HepG2 (cell line): ENCODE results near the gene ANKLE1. TPM values are rescaled to one million over a fixed set of nuclear protein-coding genes. Genes with fewer than 3 reads are reported as not detected.

Experiments
- ATRX ChIP-seq: sonication (generic); formaldehyde crosslinking; IDR thresholded peaks from 2 replicates; pipeline ENCODE4 v1.4.0; 2020; ENCODE audit warnings: missing genetic modification reagents, borderline replicate concordance
- CREB3 ChIP-seq: sonication (generic); formaldehyde crosslinking; IDR thresholded peaks from 2 replicates; pipeline ENCODE4 v1.5.0; 2020; ENCODE audit warnings: missing genetic modification reagents
- FOXK1 ChIP-seq: sonication (generic); formaldehyde crosslinking; IDR thresholded peaks from 2 replicates; pipeline ENCODE4 v1.4.0; 2020; ENCODE audit warnings: low read depth, missing genetic modification reagents, borderline replicate concordance
- HHEX ChIP-seq: IDR thresholded peaks from 2 replicates; pipeline ENCODE4 v1.6.1; 2016; ENCODE audit warnings: control low read depth
- HNRNPLL ChIP-seq: fragments of 200-400 bp; formaldehyde crosslinking; IDR thresholded peaks from 2 replicates; pipeline ENCODE4 v1.6.1; 2017; ENCODE audit warnings: mild to moderate bottlenecking, low read depth, low read length; ENCODE audit not compliant: poor library complexity, severe bottlenecking
- IKZF5 ChIP-seq: IDR thresholded peaks from 2 replicates; pipeline ENCODE4 v1.6.1; 2018; ENCODE audit warnings: missing genetic modification reagents, mild to moderate bottlenecking, missing compliant biosample characterization
- KDM4B ChIP-seq: sonication (generic); formaldehyde crosslinking; IDR thresholded peaks from 2 replicates; pipeline ENCODE4 v1.4.0; 2020; ENCODE audit warnings: missing genetic modification reagents
- KDM5A ChIP-seq: fragments of 200-600 bp; sonication (generic); IDR thresholded peaks from 2 replicates; pipeline ENCODE4 v1.7.0; 2018; ENCODE audit warnings: antibody characterized with exemption, mild to moderate bottlenecking, low read length, borderline replicate concordance
- KLF15 ChIP-seq: sonication (generic); formaldehyde crosslinking; IDR thresholded peaks from 2 replicates; pipeline ENCODE4 v1.8.1; 2023; ENCODE audit warnings: borderline replicate concordance, mild to moderate bottlenecking, inconsistent platforms, missing genetic modification reagents, mixed read lengths
- KLF6 ChIP-seq: IDR thresholded peaks from 2 replicates; pipeline ENCODE4 v1.8.0; 2016; ENCODE audit warnings: missing biosample characterization, missing genetic modification reagents
- MLX ChIP-seq: IDR thresholded peaks from 2 replicates; pipeline ENCODE4 v1.6.1; 2016
- PHF5A ChIP-seq: IDR thresholded peaks from one replicate; pipeline ENCODE4 v1.6.1; 2018; ENCODE audit warnings: low read depth, missing genetic modification reagents; ENCODE audit not compliant: unreplicated experiment
- RELA ChIP-seq: sonication (generic); formaldehyde crosslinking; IDR thresholded peaks from 2 replicates; pipeline ENCODE4 v1.4.0; 2020; ENCODE audit warnings: missing genetic modification reagents
- SMARCC2 ChIP-seq: fragments of 450-650 bp; IDR thresholded peaks from 2 replicates; pipeline ENCODE4 v1.6.1; 2017; ENCODE audit warnings: antibody characterized with exemption, mild to moderate bottlenecking
- TBP ChIP-seq: sonication (generic); formaldehyde crosslinking; IDR thresholded peaks from 2 replicates; pipeline ENCODE4 v1.5.0; 2020; ENCODE audit warnings: missing genetic modification reagents
- TBX3 ChIP-seq: fragments of 450-650 bp; IDR thresholded peaks from 2 replicates; pipeline ENCODE4 v1.6.1; 2017; ENCODE audit warnings: antibody characterized with exemption, mild to moderate bottlenecking, inconsistent platforms, borderline replicate concordance
- TOPORS ChIP-seq: sonication (generic); formaldehyde crosslinking; IDR thresholded peaks from 2 replicates; pipeline ENCODE4 v1.8.0; 2023; ENCODE audit warnings: mild to moderate bottlenecking, missing genetic modification reagents
- ZGPAT ChIP-seq: IDR thresholded peaks from 2 replicates; pipeline ENCODE4 v1.6.1; 2016; ENCODE audit warnings: mild to moderate bottlenecking
- ZNF20 ChIP-seq: sonication (generic); formaldehyde crosslinking; IDR thresholded peaks from 2 replicates; pipeline ENCODE4 v1.4.0; 2020; ENCODE audit warnings: mild to moderate bottlenecking, moderate library complexity, missing genetic modification reagents
- ZNF550 ChIP-seq: sonication (generic); formaldehyde crosslinking; IDR thresholded peaks from 2 replicates; pipeline ENCODE4 v1.4.0; 2020; ENCODE audit warnings: mild to moderate bottlenecking, missing genetic modification reagents, borderline replicate concordance
- ZNF564 ChIP-seq: sonication (generic); formaldehyde crosslinking; IDR thresholded peaks from 2 replicates; pipeline ENCODE4 v1.8.1; 2023; ENCODE audit warnings: mild to moderate bottlenecking, missing genetic modification reagents
- ZNF607 ChIP-seq: sonication (generic); formaldehyde crosslinking; IDR thresholded peaks from 2 replicates; pipeline ENCODE4 v1.5.1; 2020; ENCODE audit warnings: missing genetic modification reagents, mild to moderate bottlenecking, borderline replicate concordance
- ZNF672 ChIP-seq: sonication (generic); formaldehyde crosslinking; IDR thresholded peaks from 2 replicates; pipeline ENCODE4 v1.8.1; 2022; ENCODE audit warnings: missing genetic modification reagents
- ZNF710 ChIP-seq: sonication (generic); formaldehyde crosslinking; IDR thresholded peaks from 2 replicates; pipeline ENCODE4 v1.5.0; 2020; ENCODE audit warnings: mild to moderate bottlenecking, missing genetic modification reagents, borderline replicate concordance
- polyA plus RNA-seq, 8 experiments: library from polyadenylated mRNA; depleted of rRNA in 3 of 8; stranded (reverse) in 7 of 8; unstranded in 1 of 8; fragments of >200 nt; fragmentation: Illumina TruSeq in 4 of 8; extraction: Trizol in 4 of 8; gene quantifications; 2 replicates each; pipeline versions ENCODE4 v1.2.1 to v1.2.3, GENCODE V29; 2011 to 2016; ENCODE audit warnings: low read depth in 4 of 8, missing spikeins in 1 of 8, mixed read lengths in 1 of 8; ENCODE audit not compliant: insufficient read depth in 1 of 8
- total RNA-seq, 5 experiments: library from RNA; depleted of rRNA; stranded (reverse); fragments of >200 nt; fragmentation: Illumina TruSeq; extraction: Trizol; gene quantifications; 2 replicates each; pipeline ENCODE4 v1.2.3, GENCODE V29; 2016; ENCODE audit warnings: low read depth in 1 of 5

The ANKLE1 gene
- total and polyA plus RNA-seq, 2 of the 13 experiments (the other 11 are each of a cell fraction or from before 2014, with no cell fraction given), result 0.69 to 1.5 TPM

GRCh38 chr19:17248011-17248776 lies 33.5 kb upstream of the ANKLE1 start (continued):
- TF ChIP-seq ZGPAT (CRISPR knock-in tag) (peak; percentile 95; the same call in 1 of the 2 replicates), KLF6 (peak; percentile 50; the same call in 1 of the 2 replicates), ZNF550 (CRISPR knock-in tag) (no peak), HHEX (CRISPR knock-in tag) (peak; percentile 80), ZNF672 (no peak), KDM5A (no peak), RELA (no peak), ATRX (CRISPR knock-in tag) (no peak), CREB3 (CRISPR knock-in tag) (no peak), SMARCC2 (no peak), ZNF20 (0 out of 2 replicates have a peak, but pooled peaks have one; percentile 72), MLX (CRISPR knock-in tag) (peak; percentile 78; the same call in 1 of the 2 replicates), TOPORS (CRISPR knock-in tag) (peak; percentile 78; the same call in 1 of the 2 replicates), PHF5A (CRISPR knock-in tag) (no peak), ZNF710 (CRISPR knock-in tag) (peak; percentile 68; the same call in 1 of the 2 replicates), FOXK1 (CRISPR knock-in tag) (peak; percentile 82; the same call in 1 of the 2 replicates), TBX3 (no peak), IKZF5 (CRISPR knock-in tag) (peak; percentile 80; the same call in 1 of the 2 replicates), HNRNPLL (peak; percentile 51), ZNF607 (CRISPR knock-in tag) (peak; percentile 59; the same call in 1 of the 2 replicates), KLF15 (CRISPR knock-in tag) (peak; percentile 41; the same call in 1 of the 2 replicates), ZNF564 (0 out of 2 replicates have a peak, but pooled peaks have one; percentile 55), TBP (CRISPR knock-in tag) (no peak), KDM4B (peak; percentile 76)
